Measurements from ENCODE around the gene ATXN1.
"Not testable (repeated sequence)": the region's sequence is repeated elsewhere in the genome, so short reads cannot be mapped to it uniquely, and the experiment has no call there.

ATXN1 gene

DNA sequence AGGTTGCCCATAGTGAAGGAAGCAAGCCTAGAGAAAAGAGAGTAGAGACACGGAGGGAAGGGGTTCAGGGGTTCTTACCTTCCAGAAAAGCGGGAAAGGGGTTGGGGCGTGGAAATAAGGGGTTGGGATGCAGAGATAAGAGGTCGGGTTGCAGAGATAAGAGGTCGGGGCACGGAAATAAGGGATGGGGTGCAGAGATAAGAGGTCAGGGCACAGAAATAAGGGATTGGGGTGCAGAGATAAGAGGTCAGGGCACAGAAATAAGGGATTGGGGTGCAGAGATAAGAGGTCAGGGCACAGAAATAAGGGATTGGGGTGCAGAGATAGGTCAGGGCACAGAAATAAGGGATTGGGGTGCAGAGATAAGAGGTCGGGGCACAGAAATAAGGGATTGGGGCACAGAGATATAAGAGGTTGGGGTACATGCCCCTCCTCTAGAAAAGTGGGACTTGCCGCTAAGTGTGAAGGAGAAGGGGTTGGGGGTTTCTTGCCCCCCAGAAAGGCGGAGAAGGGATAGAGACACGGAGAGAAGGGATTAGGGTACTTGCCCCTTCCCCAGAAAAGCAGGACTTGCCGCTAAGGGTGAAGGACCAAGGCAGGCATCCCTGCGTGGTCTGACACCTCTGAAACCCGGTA is 497.7 kb downstream of the ATXN1 start:
- DNase-seq: not testable (repeated sequence)

DNA sequence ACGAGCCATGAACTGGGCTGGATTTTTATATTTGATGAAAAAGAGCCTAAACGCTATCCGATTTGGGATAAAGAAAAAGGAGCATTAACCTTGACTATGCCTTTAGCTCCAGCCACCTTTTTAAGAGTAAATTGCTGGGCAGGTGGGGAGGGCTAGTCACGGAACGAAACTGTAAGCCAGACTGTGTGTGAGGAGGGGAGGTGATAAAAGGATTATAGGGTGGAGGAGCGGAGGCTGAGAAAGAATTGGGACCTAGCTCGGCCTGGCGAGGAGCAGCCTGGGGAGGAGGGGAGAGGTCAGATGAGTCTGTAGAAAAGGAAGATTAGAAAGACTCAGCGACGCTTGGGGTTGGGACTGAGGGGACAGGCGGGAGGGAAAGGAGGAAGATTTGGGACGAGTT is 498.5 kb downstream of the ATXN1 start:
- not testable (repeated sequence) for DNase-seq

DNA sequence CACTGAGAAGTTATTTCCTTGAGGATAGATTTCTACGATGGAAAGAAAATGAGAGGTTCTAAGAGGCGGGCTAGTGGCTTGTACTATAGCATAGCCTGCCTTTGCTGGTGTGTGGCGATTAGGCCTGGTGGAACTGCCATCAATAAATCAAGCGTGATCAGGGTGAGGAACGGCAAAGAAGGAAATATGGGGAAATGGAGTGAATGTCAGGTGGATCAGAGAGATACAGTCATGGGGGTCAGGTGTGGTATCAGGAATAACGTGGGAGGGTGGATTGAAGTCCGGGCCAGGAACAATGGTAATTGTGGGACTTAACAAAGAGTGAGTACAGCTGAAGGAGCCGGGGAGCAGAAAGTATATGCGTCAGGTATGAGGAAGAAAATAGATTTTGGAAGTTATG is 500.7 kb downstream of the ATXN1 start:
- not testable (repeated sequence) for DNase-seq

DNA sequence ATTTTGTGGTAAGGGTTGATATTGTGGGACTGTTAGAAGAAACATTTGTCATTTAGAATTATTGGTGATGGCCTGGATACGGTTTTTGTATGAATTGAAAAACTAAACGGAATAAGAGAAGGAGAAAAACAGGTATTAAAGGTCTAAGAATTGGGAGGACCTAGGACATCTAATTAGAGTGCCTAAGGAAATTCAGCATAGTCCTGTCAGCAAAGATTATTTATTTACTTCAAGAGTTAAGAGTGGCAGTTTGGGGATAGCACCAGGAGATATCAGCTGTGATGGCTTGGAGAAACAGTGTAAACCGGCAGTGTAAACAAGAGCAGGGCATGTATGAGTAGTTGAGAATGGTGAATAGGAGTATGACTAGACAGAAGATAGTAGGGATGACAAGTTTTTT is 501.7 kb downstream of the ATXN1 start:
- not testable (repeated sequence) for DNase-seq

GRCh38 chr6:16258709-16259075 is 502.6 kb downstream of the ATXN1 start:
- no peak for DNase-seq

GRCh38 chr6:16257999-16258708 is 503.1 kb downstream of the ATXN1 start:
- DNase-seq: no peak

- no peak for DNase-seq
Observed at GRCh38 chr6:16256781-16257180, 504.5 kb downstream of the ATXN1 start.

GRCh38 chr6:16254535-16254934 is 506.7 kb downstream of the ATXN1 start:
- no peak for DNase-seq

DNA sequence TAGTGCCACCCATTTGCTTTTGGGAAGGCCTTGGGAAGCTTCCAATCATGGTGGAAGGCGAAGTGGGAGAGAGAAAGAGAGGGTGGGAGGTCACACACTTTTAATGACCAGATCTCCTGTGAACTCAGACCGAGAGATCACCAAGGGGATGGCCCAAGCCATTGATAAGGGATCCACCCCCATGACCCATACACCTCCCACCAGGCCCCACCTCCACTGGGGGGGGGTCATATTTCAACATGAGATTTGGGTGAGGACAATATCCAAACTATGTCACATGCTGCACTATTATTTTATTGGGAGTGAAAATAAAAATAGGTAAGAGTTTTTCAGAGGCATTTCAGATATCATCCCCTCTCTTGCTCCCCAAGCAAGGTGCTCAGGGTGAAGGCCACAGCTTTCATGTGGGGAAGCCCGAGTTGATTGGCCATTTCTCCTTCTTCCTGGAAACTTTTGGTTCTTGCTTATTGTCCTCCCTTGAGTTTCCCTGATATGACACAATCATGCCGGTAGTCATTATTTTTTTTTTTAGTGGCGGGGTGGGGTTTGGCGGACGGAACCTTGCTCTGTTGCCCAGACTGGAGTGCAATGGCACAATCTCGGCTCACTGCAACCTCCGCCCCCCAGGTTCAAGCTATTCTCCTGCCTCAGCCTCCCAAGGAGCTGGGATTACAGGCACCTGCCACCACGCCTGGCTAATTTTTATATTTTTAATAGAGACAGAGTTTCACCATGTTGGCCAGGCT is 507.7 kb downstream of the ATXN1 start:
- DNase-seq: no peak

GRCh38 chr6:16252686-16253299 is 508.5 kb downstream of the ATXN1 start:
- DNase-seq: no peak

- no peak for DNase-seq
Observed at GRCh38 chr6:16251706-16252105, 509.6 kb downstream of the ATXN1 start.

GRCh38 chr6:16249971-16250370 is 511.3 kb downstream of the ATXN1 start:
- DNase-seq: no peak
